GM19452 (cell line): ENCODE data around the gene RASGRF1.
A peak's percentile ranks its signal among the peaks of the same experiment; 100 is the strongest.
"Not testable (repeated sequence)": the region's sequence is repeated elsewhere in the genome, so short reads cannot be mapped to it uniquely, and the experiment has no call there.

Experiments used
- ATAC-seq: cut with Tn5 transposase; IDR thresholded peaks from one replicate; pipeline ENCODE4 v1.9.1; 2021; ENCODE audit not compliant: unreplicated experiment

The RASGRF1 gene

DNA sequence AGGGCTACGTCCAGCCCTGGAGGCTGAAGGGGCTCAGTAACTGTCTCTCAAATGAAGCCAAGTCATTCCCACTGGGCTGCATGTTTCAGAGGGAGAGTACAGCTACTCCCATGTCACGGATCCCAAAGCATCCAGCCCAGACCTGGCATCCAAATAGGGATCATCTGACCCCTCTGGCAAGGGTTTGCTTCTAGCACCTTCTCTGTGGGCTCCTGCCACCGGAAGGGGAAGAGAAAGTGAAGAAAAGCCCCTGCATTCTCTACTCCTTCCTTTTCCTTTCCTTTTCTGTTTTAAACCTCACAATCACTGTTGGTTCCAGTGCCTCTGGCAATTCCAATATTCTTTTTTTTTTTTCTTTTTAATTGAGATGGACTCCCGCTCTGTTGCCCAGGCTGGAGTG lies 81.2 kb downstream of the RASGRF1 start:
- ATAC-seq, result no peak

DNA sequence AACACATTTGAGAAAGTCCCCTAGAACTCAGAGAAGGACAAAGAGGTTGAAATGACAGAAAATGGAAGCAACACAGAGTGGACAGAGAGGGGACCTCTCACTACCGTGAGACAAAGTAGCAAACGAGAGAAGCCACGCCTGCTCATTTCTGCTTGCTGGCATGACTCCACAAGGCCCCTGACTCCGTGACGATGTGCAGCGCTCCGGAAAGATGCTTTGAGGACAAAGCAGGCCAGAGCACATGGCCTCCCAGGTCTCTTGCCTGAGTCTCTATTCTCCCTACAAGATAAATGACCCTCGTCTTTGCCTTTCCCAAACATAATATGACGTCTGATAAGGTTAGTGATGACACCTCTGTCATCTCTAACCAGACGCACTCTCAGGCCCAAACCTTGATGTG lies 81.9 kb downstream of the RASGRF1 start:
- no peak for ATAC-seq

DNA sequence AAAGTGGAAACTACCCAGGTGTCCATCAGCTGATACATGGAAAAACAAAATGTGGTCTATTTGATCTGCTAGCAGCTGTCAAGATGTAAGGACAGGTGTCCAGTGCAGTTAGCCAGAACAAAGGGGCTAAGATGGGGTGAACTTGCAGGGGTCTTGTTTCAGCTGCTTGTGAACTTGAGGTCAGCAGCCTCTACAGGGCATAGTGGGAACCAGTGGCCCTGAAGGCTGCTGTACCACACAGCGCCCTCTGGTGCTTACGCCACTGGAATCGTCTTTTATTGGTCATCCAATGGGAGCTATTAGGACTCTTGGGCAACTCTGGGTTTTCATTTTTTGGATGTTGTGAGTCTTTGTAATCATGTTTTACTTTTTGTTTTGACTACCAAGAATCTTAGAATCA lies 83.5 kb downstream of the RASGRF1 start:
- no peak for ATAC-seq

DNA sequence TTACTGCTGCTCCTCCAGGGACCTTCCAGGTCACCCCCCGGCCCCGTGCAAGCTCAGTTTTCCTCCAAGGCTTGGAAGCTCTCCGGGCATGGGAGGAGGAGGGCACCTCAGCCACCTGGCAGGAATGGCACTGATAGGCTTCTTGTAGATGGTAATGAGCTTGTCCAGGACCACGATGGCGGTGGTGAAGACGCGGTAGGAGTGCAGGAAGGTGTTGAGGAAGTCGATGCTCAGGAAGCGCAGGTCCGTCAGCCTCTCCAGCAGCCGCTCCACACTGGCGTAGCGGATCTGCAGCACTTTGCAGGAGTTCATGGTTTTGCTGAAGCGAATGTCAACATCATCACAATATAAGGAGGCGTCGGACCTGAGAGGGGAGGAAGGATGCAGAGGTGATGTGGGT lies 84.5 kb downstream of the RASGRF1 start:
- no peak for ATAC-seq

DNA sequence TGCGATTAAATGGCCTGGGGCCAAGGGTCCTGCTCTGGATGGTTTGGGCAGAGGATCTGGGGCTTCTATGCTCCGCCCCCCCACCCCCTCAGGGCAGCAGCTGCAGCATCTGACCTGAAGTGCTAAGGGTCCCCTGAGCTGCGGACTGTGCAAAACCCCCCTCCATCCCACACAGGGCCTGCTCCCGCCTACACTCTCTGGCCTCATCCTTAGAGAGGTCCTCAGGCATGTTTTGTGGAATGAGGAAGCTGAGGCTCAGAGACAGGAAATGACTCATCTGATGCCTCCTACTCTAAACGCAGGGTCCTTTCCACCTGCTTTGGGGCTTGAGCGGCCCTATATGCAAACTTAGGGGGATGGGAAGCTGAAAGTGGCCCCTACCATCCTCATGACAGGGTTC lies 86.2 kb downstream of the RASGRF1 start:
- peak; percentile 86 for ATAC-seq

DNA sequence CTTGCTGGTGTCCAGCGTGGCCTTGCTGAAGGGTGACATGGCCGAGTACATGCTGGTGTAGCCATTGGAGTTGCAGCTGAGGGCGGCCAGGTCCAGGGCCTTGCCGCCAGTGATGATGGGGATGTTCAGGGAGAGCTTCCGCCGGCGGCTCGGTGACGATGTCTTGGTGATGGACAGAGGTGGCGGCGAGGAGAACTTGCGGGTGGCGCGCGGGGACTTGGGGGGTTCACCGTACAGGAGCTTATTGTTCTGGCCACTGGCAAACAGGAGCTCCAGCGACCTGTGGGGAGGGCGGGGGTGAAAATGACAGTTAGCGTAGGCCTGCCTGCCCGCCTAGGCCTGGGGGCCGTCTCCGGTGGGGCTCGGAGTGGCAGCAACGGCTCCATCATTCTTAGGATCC lies 86.7 kb downstream of the RASGRF1 start:
- ATAC-seq, result peak; percentile 5

DNA sequence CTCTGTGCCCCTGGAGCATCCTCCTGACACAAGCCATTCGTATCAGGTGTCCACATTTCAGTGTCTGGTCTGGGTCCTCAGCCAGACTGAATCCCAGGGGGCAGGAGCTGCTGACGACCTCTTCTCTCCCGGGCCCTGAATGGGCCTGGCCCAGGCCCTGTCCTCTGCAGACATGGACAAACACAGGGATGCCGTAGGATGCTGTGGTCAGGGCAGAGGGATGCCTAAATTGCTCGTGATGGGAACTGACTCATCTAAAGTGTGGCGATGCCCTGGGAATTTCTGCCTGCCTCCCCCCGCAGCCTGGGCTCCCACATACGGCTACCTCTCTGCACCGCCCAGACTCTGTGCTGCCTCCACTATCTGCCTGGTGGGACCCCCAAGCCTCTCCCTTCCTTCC lies 87.3 kb downstream of the RASGRF1 start:
- ATAC-seq, result no peak

DNA sequence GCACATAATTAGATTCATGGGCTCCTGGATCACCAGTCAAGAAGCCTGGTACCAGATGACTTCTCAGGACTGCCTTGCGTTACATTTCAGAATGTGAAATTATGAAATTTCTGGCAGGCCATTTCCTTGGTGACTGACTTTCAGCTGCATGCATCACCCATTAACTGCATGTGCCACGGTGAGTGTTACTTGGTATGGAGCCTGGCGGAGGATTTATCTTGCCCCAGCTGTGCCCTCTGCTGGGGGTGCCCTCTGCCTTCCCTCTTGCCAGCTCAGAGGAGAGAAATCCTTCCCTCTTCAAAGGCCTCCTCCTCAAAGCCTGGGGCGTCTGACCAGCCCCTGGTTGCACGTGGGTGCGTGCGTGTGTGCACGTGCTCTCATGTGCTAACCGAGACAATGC lies 88.0 kb downstream of the RASGRF1 start:
- no peak for ATAC-seq

DNA sequence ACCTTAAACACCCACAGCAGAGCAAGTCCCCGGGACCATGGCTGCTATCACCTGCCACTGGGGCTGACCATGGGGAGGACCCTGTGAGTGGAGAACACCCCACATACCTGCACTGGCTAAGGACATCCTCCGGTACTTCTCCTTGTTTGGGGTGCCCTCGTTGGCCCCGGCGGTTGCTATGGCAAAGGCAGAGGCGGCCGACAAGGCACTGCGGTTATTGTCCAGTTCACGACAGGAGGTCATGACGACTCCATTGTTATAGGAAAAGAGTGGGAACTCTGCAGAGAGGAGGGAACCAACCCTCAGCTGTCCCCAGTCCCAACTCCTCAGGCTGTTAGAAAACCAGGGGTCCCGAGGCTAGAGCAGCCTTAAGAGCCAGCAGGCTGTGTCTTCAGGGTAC lies 90.9 kb downstream of the RASGRF1 start:
- no peak for ATAC-seq

DNA sequence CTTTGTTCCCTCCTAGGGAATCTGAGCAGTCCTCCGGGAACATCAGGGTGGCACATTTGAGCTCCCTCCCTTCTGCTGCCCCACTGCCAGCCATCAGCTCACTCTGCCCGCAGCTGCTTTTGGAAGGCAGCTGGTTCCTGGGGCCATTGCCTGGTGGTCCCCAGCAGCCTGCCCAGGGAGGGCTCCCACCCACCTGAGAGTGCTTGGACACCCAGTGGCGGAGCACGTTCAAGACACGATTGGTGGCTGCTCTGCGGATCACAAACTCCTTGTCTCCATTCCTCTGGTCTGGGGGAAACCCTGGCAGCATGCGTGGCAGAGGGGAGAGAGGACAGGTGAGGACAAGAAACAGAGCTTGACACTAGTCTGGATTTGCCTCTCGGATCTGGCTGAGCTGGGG lies 92.1 kb downstream of the RASGRF1 start:
- no peak for ATAC-seq

DNA sequence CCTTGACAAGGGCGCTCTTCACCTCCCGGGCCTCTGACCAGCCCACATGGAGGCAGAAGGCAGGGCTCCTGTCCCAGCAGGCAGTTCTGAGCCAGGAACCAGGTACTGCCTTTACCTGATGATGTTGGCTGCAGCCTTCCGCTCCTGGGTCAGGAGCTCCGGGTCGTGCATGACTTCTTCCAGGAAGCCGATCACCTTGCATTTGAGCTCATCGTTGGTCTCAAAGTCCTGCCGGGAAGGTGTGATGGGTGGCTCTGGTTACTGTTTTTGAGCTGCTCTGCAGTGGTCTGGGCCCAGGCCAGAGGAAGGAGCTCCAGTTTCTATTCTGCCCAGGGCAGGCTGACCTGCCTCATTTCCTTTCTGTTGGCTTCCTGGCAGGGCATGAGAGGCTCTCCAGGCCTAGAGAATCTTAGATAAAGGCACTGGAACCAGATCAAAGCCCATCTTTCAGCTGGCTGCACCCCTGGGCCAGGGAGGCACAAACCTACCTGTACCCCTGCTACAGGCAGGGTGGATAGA lies 92.5 kb downstream of the RASGRF1 start:
- ATAC-seq, result no peak

DNA sequence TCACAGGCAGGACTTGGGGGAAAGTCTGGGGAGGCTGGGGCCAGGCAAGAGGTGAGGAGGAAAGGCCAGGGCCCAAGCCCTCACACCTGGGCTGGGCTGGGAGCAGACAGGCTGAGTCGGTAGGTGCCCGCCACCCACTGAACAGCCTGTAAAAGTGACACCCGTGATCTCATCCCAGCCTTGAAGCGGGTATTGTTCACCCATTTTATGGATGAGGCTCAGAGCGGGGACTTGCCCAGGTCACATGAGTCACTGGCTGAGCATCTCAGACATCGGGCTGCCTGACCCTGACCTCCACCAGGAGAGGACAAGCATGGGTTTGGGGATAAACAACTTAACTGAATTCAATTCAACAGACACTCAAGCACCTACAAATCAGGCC lies 93.7 kb downstream of the RASGRF1 start:
- ATAC-seq, result no peak

DNA sequence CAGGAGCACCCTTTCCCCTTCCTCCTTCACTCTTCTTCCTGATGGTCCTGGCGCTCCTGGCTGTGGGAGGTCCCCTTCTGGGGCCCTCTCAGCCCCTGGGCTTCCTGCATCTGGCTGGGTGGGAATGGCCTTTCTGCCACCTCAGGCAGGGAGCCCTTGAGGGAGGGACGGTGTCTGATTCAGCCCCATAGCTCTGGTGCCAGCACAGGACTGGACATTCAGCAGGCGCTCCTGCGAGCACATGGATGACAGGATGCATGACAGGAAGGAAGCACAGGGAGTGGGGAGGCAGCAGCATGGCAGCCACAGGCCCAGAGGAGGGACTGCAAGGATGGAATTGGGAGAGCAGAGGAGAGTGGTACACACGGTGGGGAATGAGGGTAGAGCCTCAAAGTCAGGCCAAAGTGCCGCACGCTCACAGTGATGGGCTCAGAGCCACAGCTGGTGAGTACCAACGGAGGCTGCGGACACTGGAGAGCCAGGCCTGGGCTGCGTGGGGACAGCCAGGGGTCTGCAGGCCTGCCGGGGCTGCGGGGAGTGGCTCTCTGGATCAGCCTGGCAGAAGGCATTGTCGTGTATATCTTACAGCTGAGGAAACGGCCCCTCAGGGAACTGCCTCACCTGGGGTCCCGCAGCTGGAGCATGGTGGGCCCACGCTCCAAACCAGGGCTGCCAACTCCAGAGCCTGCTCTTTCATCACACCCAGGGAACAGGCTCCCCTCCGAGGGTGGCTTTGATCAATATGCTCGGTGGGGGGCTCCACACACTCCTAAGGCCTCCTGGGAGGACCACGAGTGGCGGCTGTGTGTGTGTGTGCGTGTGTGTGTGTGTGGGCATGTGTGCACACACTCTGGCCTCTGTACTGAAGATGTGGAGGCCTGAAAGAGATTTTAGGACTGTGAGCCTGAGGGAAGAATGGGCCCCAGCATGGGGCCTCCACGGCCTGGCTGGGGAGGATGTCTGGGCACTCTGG lies 94.4 kb downstream of the RASGRF1 start:
- no peak for ATAC-seq

DNA sequence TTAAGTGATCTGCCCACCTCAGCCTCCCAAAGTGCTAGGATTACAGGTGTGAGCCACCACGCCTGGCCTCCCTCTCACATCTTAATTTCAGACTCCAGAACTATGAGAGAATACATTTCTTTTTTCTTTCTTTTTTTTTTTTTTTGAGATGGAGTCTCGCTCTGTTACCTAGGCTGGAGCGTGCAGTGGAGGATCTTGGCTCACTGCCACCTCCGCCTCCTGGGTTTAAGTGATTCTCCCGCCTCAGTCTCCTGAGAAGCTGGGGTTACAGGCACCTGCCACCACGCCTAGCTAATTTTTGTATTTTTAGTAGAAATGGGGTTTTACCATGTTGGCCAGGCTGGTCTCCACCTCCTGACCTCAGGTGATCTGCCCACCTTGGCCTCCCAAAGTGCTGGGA lies 95.4 kb downstream of the RASGRF1 start:
- ATAC-seq, result not testable (repeated sequence)

DNA sequence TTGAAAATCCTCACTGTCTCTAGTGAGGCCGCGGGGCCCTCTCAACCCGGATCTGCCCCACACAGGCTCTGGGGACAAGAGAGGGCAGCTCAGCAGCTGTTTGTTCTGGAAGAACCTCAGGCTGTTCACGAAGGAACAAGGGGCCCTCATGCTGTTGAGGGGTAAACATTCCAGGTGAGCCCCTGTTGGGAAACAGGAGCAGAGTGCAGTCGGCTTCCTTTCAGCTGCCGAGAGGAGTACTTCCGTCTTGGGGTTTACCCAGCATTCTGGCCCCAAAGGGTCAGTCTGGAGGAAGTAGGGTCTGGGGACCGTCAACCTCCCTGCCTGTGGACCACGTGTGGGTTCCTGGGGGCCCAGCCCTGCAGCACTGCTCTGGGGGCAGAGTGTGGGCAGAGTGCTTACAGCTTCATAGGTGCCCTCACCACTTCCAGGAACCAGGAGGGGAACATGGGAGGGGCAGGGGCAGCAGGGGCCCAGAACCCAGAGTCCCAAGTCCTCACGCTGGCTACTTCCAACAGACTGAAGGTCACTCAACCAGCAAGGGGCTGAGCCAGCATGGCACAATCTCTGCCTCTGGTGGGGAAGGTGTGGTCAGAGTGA lies 96.5 kb downstream of the RASGRF1 start:
- no peak for ATAC-seq

DNA sequence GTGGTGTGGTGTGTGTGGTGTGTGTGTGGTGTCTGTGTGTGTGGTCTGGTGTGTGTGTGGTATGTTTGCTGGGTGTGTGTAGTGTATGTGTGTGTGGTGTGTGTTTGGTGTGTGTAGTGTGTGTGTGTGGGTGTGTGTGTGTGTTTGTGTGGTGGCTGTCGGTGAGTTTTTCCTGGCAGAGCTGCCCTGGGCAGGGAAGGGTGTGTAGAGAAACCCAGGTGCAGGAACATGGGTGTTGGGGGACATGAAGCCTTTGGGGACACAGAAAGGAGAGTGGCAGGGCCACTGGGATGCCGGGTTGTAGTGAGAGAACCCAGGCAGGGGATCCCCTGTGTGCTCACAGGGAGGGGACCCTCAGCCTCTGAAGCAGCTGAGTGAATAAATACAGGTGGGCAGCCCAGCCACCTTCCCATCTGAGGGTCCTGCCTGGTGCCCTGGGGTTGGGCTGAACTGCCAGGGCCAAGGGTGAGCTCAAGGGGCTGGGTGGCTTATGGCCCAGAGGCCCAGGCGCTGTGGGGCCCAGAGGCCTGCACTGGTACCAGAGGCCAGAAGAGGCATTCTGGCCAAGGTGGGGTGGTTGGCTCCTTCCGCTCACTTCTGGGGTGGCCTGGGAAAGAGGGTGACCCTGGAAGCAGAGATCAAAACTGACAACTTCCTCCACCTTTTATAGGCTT lies 97.2 kb downstream of the RASGRF1 start:
- ATAC-seq, result no peak

DNA sequence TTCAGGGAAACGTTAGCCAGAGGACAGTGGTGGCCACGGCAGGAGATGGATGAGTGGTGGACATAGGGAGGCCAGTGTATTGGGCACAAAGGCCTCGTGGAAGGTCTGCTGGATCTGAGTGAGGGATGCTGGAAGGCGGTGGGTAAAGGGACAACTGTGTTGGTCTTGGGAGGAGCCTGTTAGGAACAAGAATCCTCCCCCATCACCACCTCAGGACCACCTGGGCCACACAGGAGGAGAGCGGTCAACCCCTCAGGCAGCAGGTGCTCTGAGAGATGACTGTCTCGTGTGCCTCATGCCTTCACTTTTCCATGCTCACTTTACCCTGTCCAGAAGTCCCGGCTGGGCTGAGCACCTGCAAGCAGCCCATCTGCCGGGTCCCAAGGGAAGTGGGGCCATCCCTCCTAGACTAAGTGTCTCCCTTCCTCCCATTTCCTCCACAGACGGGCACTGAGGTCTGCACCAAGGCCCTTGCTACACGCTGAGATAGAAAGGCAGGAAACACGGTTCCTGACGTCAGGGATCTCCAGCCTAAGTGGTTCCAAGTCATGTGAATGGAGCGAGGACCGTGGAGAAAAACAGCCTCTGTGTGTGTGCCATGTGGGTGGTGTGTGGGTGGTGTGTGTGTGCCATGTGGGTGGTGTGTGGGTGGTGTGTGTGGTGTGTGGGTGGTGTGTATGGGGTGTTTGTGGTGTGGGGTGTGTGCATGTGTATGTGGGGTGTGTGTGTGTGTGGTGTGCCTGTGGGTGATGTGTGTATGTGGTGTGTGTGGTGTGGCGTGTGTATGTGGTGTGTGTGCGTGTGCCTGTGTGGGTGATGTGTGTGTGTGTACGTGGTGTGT lies 97.9 kb downstream of the RASGRF1 start:
- ATAC-seq, result no peak

DNA sequence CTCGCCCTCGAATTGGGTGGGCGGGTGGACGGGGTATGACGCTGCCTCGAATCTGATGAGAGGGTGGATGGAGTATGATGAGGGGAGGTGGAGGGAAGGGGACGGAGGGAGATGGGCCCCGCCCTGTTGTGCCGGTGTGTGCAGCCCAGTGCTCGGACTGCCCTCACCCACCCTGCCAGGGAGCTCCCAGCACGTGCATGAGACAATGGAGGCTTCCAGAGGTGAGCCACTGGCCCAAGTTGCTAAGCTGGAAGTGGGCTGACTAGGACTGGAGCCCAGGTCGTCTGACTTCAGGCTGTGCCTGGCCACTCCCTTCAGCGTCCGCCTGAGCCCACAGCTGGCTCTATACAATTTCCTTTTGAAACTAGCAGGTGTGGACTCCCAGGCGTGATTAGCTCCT lies 98.7 kb downstream of the RASGRF1 start:
- ATAC-seq, result no peak

DNA sequence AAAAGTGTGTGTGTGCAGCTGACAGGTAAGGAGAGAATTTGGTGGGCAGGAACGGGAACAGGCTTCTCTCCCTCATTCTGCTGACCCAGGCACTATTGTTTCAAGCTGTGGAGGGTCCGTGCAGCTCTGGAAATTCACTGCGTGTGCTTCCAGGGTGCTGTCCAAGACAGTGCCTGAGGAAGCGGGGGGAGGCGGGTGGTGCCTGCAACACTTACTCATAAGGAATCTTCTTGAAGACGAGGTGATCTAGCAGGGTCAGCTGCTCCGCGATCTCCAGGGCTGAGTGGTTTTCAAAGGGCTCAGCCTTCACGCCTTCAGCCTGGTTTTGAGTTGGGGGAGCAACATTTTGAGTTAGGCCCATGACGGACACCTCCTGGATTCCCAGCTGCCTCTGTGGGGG lies 99.1 kb downstream of the RASGRF1 start:
- ATAC-seq, result no peak

DNA sequence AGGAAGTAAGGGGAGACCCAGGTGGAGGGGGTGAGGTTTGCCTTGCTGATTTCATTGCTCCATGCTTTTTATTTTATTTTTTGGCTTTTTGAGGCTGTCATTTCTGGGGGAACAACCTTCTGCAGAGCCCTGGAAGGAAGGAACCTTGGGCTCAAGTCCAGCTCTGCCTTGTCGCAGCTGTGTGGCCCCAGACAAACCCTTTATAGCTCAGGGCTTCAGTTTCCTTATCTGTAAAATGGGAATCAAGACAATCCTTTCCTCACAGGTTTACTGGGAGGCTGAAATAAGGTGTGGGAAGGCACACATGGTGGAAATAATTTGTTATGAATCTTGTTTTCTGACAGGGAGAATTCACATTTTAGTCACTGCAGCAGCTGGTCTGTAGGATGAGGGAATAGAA lies 100.3 kb downstream of the RASGRF1 start:
- ATAC-seq, result no peak

DNA sequence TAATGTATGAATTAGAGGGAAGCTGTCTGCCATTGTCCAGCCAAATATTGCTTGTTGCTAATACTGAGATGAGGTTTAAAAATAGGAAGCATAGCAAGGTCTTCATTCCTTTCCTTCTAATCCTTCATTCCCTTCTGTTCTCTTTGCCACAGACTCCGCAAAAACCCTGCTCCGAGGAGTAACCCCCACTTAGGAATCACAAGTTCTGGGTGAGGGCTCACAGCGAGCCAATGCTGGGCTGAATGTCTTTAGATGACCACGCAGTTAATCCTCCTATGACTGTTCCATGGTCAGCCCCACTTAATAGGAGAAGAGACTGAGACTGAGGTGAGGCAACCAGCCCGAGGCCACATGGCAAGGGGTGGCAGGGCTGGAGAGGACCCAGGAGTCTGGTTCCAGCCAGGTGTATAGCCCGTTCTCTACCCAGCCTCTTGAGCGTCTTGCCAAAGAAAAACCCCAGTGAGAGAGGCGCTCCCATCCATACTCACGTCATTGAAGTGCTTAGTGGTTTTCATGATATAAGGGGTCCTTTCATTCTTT lies 100.8 kb downstream of the RASGRF1 start:
- no peak for ATAC-seq
